Liver (tissue), 9 donors: ENCODE measurements around the gene DPP6. TPM values are rescaled to one million over a fixed set of nuclear protein-coding genes. Genes with fewer than 3 reads are reported as not detected.

Experiments
- DNase-seq: peaks from one replicate; pipeline ENCODE4 v3.0.0-alpha.2; 2017; ENCODE audit warnings: low spot score
- H3K27ac ChIP-seq, 2 donors: one replicate each; pipeline ENCODE4 v1.7.0; 2013; ENCODE audit warnings: inconsistent platforms in 2 of 2, low read length in 2 of 2, control low read depth in 1 of 2, low read depth in 1 of 2, mild to moderate bottlenecking in 1 of 2
- H3K27me3 ChIP-seq, 4 donors: one replicate each; pipeline versions ENCODE4 v1.6.1 to v1.7.0; 2013; ENCODE audit warnings: low read length in 3 of 4, inconsistent platforms in 1 of 4, mild to moderate bottlenecking in 1 of 4, moderate library complexity in 1 of 4; ENCODE audit not compliant: control insufficient read depth in 4 of 4, insufficient read depth in 4 of 4
- H3K36me3 ChIP-seq, 4 donors: one replicate each; pipeline versions ENCODE4 v1.6.1 to v1.7.0; 2013; ENCODE audit warnings: low read length in 3 of 4, mild to moderate bottlenecking in 3 of 4, low read depth in 1 of 4, moderate library complexity in 1 of 4; ENCODE audit not compliant: control insufficient read depth in 4 of 4, insufficient read depth in 3 of 4
- H3K4me1 ChIP-seq, 4 donors: one replicate each; pipeline versions ENCODE4 v1.6.1 to v1.7.0; 2013; ENCODE audit warnings: low read length in 3 of 4, mild to moderate bottlenecking in 3 of 4, moderate library complexity in 1 of 4; ENCODE audit not compliant: control insufficient read depth in 4 of 4, insufficient read depth in 4 of 4
- H3K4me3 ChIP-seq, 3 donors: one replicate each; pipeline versions ENCODE4 v1.6.1 to v1.7.0; 2013; ENCODE audit warnings: low read length in 3 of 3, control low read depth in 1 of 3, low read depth in 1 of 3, mild to moderate bottlenecking in 1 of 3
- H3K9ac ChIP-seq, 2 donors: one replicate each; pipeline ENCODE4 v1.7.0; 2013; ENCODE audit warnings: low read length in 2 of 2, mild to moderate bottlenecking in 2 of 2, moderate library complexity in 2 of 2, control low read depth in 1 of 2, low read depth in 1 of 2
- H3K9me3 ChIP-seq, 4 donors: one replicate each; pipeline versions ENCODE4 v1.6.1 to v1.7.0; 2013; ENCODE audit warnings: low read length in 3 of 4; ENCODE audit not compliant: control insufficient read depth in 4 of 4
- CTCF ChIP-seq: fragments of 150-350 bp; IDR thresholded peaks from 2 replicates; pipeline ENCODE4 v1.5.1; 2017; ENCODE audit warnings: improper control_type of control experiment, low read depth, low read length; ENCODE audit not compliant: missing input control
- FOXA1 ChIP-seq: IDR thresholded peaks from 2 replicates; pipeline ENCODE4 v1.6.1; 2016; ENCODE audit warnings: antibody characterized with exemption
- FOXA2 ChIP-seq: IDR thresholded peaks from 2 replicates; pipeline ENCODE4 v1.6.1; 2016; ENCODE audit warnings: antibody characterized with exemption
- GABPA ChIP-seq, 2 donors: IDR thresholded peaks in 1 of 2; conservative IDR thresholded peaks in 1 of 2; 2 replicates each; pipeline ENCODE4 v1.6.1; 2016; ENCODE audit warnings: antibody characterized with exemption in 2 of 2, mild to moderate bottlenecking in 1 of 2, moderate library complexity in 1 of 2
- HNF4A ChIP-seq, 2 donors: conservative IDR thresholded peaks; 2 replicates each; pipeline ENCODE4 v1.6.1; 2016; ENCODE audit warnings: antibody characterized with exemption in 2 of 2, mild to moderate bottlenecking in 2 of 2
- HNF4G ChIP-seq: IDR thresholded peaks from 2 replicates; pipeline ENCODE4 v1.6.1; 2016; ENCODE audit warnings: antibody characterized with exemption
- MAX ChIP-seq: IDR thresholded peaks from 2 replicates; pipeline ENCODE4 v1.6.1; 2016; ENCODE audit warnings: antibody characterized with exemption
- NR2F2 ChIP-seq: IDR thresholded peaks from 2 replicates; pipeline ENCODE4 v1.6.1; 2016; ENCODE audit warnings: antibody characterized with exemption
- SP1 ChIP-seq: IDR thresholded peaks from 2 replicates; pipeline ENCODE4 v1.6.1; 2018; ENCODE audit warnings: antibody characterized with exemption, mild to moderate bottlenecking
- YY1 ChIP-seq: IDR thresholded peaks from 2 replicates; pipeline ENCODE4 v1.6.1; 2016; ENCODE audit warnings: antibody characterized with exemption, mild to moderate bottlenecking
- ZBTB33 ChIP-seq: IDR thresholded peaks from 2 replicates; pipeline ENCODE4 v1.6.1; 2016; ENCODE audit warnings: antibody characterized with exemption
- WGBS: extraction: QIAGEN DNeasy Blood & Tissue Kit; methylation state at CpG from one replicate; pipeline ENCODE4 v1.1.7; 2013; 5-methylcytosine and 5-hydroxymethylcytosine counted together
- polyA plus RNA-seq, 2 donors: library from polyadenylated mRNA; stranded (reverse) in 1 of 2; unstranded in 1 of 2; fragments of 200-250 nt in 1 of 2; fragments of >200 nt in 1 of 2; fragmentation: Nextera tagmentation in 1 of 2; extraction: Ambion mirVana in 1 of 2; gene quantifications; one replicate each; pipeline versions ENCODE4 v1.2.1 to v1.2.3, GENCODE V29; 2013 to 2015
- total RNA-seq, 2 donors: library from RNA; depleted of rRNA; stranded (reverse); fragments of >200 nt; gene quantifications; one replicate each; pipeline ENCODE4 v1.2.3, GENCODE V29; 2014
- donor health status: healthy.
- donor health status: healthy.
- donor health status: healthy.
- donor health status: healthy.
- donor health status: healthy.

Gene DPP6
- total and polyA plus RNA-seq, 4 donors = 0.01 TPM; not detected in 3

- no peak for DNase-seq
- TF ChIP-seq MAX (no peak), CTCF (no peak), GABPA (IDR thresholded peaks at IDR 0.05 in 1 of 2, conservative IDR thresholded peaks at IDR 0.05 in 1 of 2) (no peak), FOXA1 (no peak), HNF4A (conservative IDR thresholded peaks at IDR 0.05) (no peak), YY1 (no peak), HNF4G (no peak)
- Histone ChIP-seq H3K27ac (no peak overlapping the region), H3K36me3 (no peaks in the 10 kb centered on the region), H3K9me3 (peaks cover 0 to 20% (median 6%) of the 10 kb centered on the region in 4 donors), H3K4me1 (no peaks in the 10 kb centered on the region), H3K4me3 (no peak overlapping the region), H3K9ac (no peak overlapping the region), H3K27me3 (no peaks in the 10 kb centered on the region)
- WGBS = 64% methylated on average over 9 of the region's 9 CpGs
Measured at GRCh38 chr7:154638286-154638685, 586.1 kb downstream of the DPP6 start.

- no peak for DNase-seq
- no peak for TF ChIP-seq NR2F2
- TF ChIP-seq ZBTB33 = no peak
- no peak for TF ChIP-seq CTCF
- no peak for TF ChIP-seq SP1
- no peak for TF ChIP-seq YY1
- H3K27me3 ChIP-seq = no peaks in the 10 kb centered on the region
Measured at GRCh38 chr7:154640266-154640865, 588.2 kb downstream of the DPP6 start.

GRCh38 chr7:154640917-154641316 lies 588.7 kb downstream of the DPP6 start:
- H3K9me3 ChIP-seq = peaks cover 0 to 11% (median 2%) of the 10 kb centered on the region in 4 donors
- H3K36me3 ChIP-seq = no peaks in the 10 kb centered on the region
- no peak for DNase-seq
- H3K27me3 ChIP-seq = no peaks in the 10 kb centered on the region
- H3K4me3 ChIP-seq = no peak overlapping the region
- TF ChIP-seq FOXA2 (no peak), HNF4A (conservative IDR thresholded peaks at IDR 0.05) (no peak)
- H3K4me1 ChIP-seq = no peaks in the 10 kb centered on the region
- H3K27ac ChIP-seq = no peak overlapping the region
- WGBS = 55% methylated on average over 4 of the region's 4 CpGs
- no peak overlapping the region for H3K9ac ChIP-seq

More at GRCh38 chr7:154640266-154640865, 588.2 kb downstream of the DPP6 start:
- peaks cover 0 to 15% (median 5%) of the 10 kb centered on the region in 4 donors for H3K9me3 ChIP-seq
- 42% methylated on average over 10 of the region's 10 CpGs for WGBS
- H3K4me3 ChIP-seq = no peak overlapping the region
- H3K9ac ChIP-seq = no peak overlapping the region
- no peak overlapping the region for H3K27ac ChIP-seq
- no peaks in the 10 kb centered on the region for H3K4me1 ChIP-seq
- H3K36me3 ChIP-seq = no peaks in the 10 kb centered on the region
